ENCODE measurements around the gene UPB1.

DNA sequence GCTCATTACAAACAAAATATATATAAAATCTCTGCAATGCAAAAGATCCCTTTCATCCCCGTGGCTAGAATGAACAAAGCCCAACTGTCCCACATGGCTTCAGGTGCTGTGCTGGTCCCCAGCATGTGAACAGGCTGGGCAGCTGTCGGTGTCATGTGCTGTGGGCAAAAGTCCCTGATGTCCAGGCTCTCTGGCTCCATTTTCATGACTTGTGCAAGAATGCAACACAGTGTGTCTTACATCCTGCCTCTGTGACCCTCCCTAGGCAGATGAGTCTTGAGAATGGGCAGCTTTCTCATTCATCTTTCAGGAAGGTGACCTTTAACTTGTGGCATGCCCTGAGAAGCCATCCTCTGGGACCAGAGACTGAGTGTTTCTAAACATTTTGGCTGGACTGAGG, 45.3 kb downstream of the UPB1 start:
- TF ChIP-seq CTCF (IDR thresholded peaks at IDR 0.05) (no peak), EP300 (IDR thresholded peaks at IDR 0.05) (no peak)

All from sigmoid colon (tissue), 4 donors.